Measurements from ENCODE around the gene STIM1.

The STIM1 gene

DNA sequence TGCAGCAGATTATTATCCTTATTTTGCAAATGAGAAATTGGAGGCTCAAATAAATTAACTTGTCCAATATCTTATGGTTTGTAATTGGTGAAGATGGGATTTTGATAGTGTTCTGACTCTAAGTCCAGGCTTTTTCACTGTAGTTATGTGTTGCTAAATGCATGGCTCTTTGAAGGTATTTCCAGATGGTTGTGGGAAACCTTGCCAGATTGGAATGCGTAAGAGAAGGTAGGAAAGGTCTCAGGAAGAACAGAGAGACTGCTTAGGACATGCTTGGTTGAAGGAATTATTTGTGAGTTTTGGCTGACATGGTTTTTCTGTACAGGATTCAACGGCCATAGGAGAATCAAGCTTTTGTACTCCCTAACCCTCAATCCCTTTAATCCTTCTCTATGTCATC is 108.6 kb downstream of the STIM1 start:
- no peak for TF ChIP-seq CTCF (IDR thresholded peaks at IDR 0.05; ENCODE audit: insufficient read depth, low read length, poor library complexity, severe bottlenecking)
- no peak for DNase-seq (ENCODE audit: extremely low read depth, insufficient read length)

DNA sequence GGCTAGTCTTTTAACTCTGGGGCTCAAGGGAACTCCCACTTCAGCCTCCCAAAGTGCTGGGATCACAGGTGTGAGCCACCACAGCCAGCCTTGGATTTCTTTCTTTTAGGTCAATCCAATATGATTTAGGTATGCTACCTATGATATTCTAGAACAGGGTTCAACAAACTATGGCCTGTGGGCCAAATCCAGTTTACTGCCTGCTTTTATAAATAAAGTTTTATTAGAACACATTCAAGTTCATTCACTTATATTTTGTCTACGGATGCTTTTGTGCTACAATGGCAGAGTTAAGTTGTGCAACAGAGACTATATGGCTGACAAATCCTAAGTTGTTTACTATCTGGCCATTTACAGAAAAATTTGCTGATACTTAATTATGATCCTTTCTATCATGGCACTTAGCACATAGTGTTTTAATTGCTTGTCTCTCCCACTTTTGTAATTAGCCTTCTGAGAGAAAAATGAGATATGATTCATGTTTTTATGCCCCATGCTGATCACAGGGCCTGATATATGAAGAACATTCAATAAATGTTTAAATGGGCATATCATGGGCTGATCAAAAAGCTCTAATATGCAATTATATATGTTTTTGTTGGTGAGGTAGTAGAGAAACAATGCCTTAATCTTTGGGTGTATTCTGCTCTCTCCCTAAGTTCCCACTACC is 109.6 kb downstream of the STIM1 start:
- no peak for TF ChIP-seq CTCF (IDR thresholded peaks at IDR 0.05; ENCODE audit: insufficient read depth, low read length, poor library complexity, severe bottlenecking)
- DNase-seq (ENCODE audit: extremely low read depth, insufficient read length) = no peak
- H3K27me3 ChIP-seq (replicated peaks; ENCODE audit: control insufficient read depth, insufficient read depth, low read length) = no peaks in the 10 kb centered on the region
- H3K4me3 ChIP-seq (replicated peaks; ENCODE audit: low read depth, low read length) = no peak overlapping the region
- no peaks in the 10 kb centered on the region for H3K36me3 ChIP-seq (ENCODE audit: control insufficient read depth, insufficient read depth, low read length)

More for the DNA sequence above, 108.6 kb downstream of the STIM1 start:
- Histone ChIP-seq H3K4me3 (replicated peaks; ENCODE audit: low read depth, low read length) (no peak overlapping the region), H3K36me3 (ENCODE audit: control insufficient read depth, insufficient read depth, low read length) (no peaks in the 10 kb centered on the region), H3K27me3 (replicated peaks; ENCODE audit: control insufficient read depth, insufficient read depth, low read length) (no peaks in the 10 kb centered on the region)

DNA sequence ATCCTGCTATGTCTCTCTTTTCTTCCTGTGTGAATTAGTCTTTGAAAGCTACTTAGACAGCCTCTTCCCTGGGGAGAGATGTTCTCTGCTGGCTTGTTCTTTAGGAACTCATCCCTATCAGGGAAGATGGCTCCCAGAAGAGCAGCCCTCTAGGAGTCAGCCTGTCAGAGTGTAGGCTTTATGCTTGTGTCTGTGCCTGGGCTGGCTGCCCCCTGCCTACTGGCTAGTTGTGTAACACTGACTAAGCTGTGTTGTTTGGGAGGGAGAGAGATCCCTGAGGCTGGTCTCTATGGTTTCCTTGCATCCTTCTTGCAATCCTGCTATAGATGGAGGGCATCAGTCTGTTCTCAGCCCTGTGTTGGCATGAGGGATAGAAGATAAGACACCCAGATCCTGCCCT is 112.2 kb downstream of the STIM1 start:
- no peak for DNase-seq (ENCODE audit: extremely low read depth, insufficient read length)
- Histone ChIP-seq H3K27me3 (replicated peaks; ENCODE audit: control insufficient read depth, insufficient read depth, low read length) (no peaks in the 10 kb centered on the region), H3K36me3 (ENCODE audit: control insufficient read depth, insufficient read depth, low read length) (no peaks in the 10 kb centered on the region), H3K4me3 (replicated peaks; ENCODE audit: low read depth, low read length) (no peak overlapping the region)
- no peak for TF ChIP-seq CTCF (IDR thresholded peaks at IDR 0.05; ENCODE audit: insufficient read depth, low read length, poor library complexity, severe bottlenecking)

DNA sequence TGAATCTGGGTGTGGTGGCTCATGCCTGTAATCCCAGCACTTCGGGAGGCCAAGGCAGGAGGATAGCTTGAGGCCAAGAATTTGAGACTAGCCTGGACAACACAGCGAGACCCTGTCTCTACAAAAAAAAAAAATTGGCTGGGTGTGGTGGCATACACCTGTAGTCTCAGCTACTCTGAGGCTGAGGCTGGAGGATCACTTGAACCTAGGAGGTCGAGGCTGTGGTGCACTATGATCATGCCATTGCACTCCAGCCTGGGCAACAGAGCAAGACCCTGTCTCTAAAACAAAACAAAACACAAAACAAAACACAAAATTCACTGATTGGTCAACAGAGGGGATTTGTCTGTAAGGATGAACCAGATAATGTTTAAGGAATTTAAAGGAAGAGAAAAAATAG is 113.7 kb downstream of the STIM1 start:
- Histone ChIP-seq H3K27me3 (replicated peaks; ENCODE audit: control insufficient read depth, insufficient read depth, low read length) (no peaks in the 10 kb centered on the region), H3K4me3 (replicated peaks; ENCODE audit: low read depth, low read length) (no peak overlapping the region), H3K36me3 (ENCODE audit: control insufficient read depth, insufficient read depth, low read length) (peaks cover 2% of the 10 kb centered on the region; the same call in 1 of the 2 replicates)
- TF ChIP-seq CTCF (IDR thresholded peaks at IDR 0.05; ENCODE audit: insufficient read depth, low read length, poor library complexity, severe bottlenecking) = no peak
- no peak for DNase-seq (ENCODE audit: extremely low read depth, insufficient read length)

DNA sequence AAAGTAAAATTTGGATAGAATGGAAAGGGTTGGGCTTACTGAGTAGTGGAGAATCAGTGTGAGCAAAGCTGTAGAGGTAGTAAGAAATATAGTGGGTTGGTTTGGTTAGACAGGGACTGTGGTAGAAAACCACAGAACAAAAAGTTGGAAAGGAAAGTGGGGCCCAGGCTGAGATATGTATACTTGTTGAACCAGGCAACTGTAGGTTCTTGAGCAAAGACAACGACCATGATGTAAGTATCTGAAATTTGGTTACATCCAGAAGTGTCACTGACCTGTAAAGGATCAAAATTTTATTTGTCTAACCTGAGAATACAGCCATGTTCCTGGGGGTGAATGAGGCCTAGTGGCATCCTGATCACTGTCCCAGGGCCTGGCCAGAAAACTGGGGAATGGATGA is 114.1 kb downstream of the STIM1 start:
- DNase-seq (ENCODE audit: extremely low read depth, insufficient read length) = no peak
- Histone ChIP-seq H3K36me3 (ENCODE audit: control insufficient read depth, insufficient read depth, low read length) (peaks cover 2% of the 10 kb centered on the region), H3K27me3 (replicated peaks; ENCODE audit: control insufficient read depth, insufficient read depth, low read length) (no peaks in the 10 kb centered on the region), H3K4me3 (replicated peaks; ENCODE audit: low read depth, low read length) (no peak overlapping the region)
- TF ChIP-seq CTCF (IDR thresholded peaks at IDR 0.05; ENCODE audit: insufficient read depth, low read length, poor library complexity, severe bottlenecking) = no peak

DNA sequence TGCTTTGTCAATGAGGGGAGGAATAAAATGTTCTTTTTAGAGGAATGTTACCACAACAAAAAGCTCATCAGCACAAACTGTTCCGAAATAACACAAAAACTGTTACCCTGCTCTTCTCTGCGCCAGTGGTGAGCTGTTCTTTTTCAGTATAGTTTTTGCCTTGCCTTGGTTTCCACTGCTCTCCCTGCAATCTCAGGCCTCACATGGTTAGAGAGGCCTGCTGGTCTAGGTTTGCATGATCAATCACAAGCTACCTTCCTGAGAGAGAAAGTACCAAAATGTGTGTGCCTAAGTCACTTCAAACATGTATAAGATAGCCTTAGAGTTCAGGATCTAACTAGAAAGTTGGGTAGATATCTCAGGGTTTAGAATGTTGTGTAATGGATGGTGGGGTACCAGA is 114.6 kb downstream of the STIM1 start:
- peaks cover 2% of the 10 kb centered on the region for H3K36me3 ChIP-seq (ENCODE audit: control insufficient read depth, insufficient read depth, low read length)
- TF ChIP-seq CTCF (IDR thresholded peaks at IDR 0.05; ENCODE audit: insufficient read depth, low read length, poor library complexity, severe bottlenecking) = no peak

More for the DNA sequence above, 114.6 kb downstream of the STIM1 start:
- DNase-seq (ENCODE audit: extremely low read depth, insufficient read length) = no peak
- Histone ChIP-seq H3K27me3 (replicated peaks; ENCODE audit: control insufficient read depth, insufficient read depth, low read length) (no peaks in the 10 kb centered on the region), H3K4me3 (replicated peaks; ENCODE audit: low read depth, low read length) (no peak overlapping the region)

Measured in GM06990 (cell line).